KMS-11 (cell line): ENCODE data around the gene PHYHD1.

Source experiments
- H2AFZ ChIP-seq: fragments of 200-600 bp; sonication (generic); 2 replicates; pipeline ENCODE4 v1.6.1; 2016; ENCODE audit warnings: antibody characterized with exemption, mixed run types, low read depth
- H3K27ac ChIP-seq: fragments of 200-600 bp; sonication (generic); 2 replicates; pipeline ENCODE4 v1.6.1; 2016; ENCODE audit warnings: mild to moderate bottlenecking, mixed run types
- H3K27me3 ChIP-seq: fragments of 200-600 bp; sonication (generic); 2 replicates; pipeline ENCODE4 v1.6.1; 2017; ENCODE audit warnings: mild to moderate bottlenecking, low read depth, mixed run types, moderate library complexity; ENCODE audit not compliant: insufficient read depth
- H3K36me3 ChIP-seq: fragments of 200-600 bp; sonication (generic); 2 replicates; pipeline ENCODE4 v1.6.1; 2017; ENCODE audit warnings: mild to moderate bottlenecking, mixed run types; ENCODE audit not compliant: insufficient read depth
- H3K4me1 ChIP-seq: fragments of 200-600 bp; sonication (generic); 2 replicates; pipeline ENCODE4 v1.6.1; 2016; ENCODE audit warnings: mild to moderate bottlenecking, low read depth, mixed run types; ENCODE audit not compliant: poor library complexity, severe bottlenecking
- H3K4me2 ChIP-seq: fragments of 200-600 bp; sonication (generic); 2 replicates; pipeline ENCODE4 v1.7.0; 2016; ENCODE audit warnings: mild to moderate bottlenecking, mixed run types
- H3K4me3 ChIP-seq: fragments of 200-600 bp; sonication (generic); IDR thresholded peaks from 2 replicates; pipeline ENCODE4 v1.6.1; 2017; ENCODE audit warnings: low read depth, low read length, mixed read lengths; ENCODE audit not compliant: insufficient read depth
- H3K79me2 ChIP-seq: fragments of 200-600 bp; sonication (generic); 2 replicates; pipeline ENCODE4 v1.6.1; 2016; ENCODE audit warnings: low read depth, mixed run types; ENCODE audit not compliant: insufficient read depth
- H3K9ac ChIP-seq: fragments of 200-600 bp; sonication (generic); 2 replicates; pipeline ENCODE4 v1.6.1; 2016; ENCODE audit warnings: mild to moderate bottlenecking, mixed run types
- H4K20me1 ChIP-seq: fragments of 200-600 bp; sonication (generic); 2 replicates; pipeline ENCODE4 v1.6.1; 2016; ENCODE audit warnings: mild to moderate bottlenecking, mixed run types; ENCODE audit not compliant: insufficient read depth
- CTCF ChIP-seq: fragments of 200-600 bp; sonication (generic); conservative IDR thresholded peaks from 2 replicates; pipeline ENCODE4 v1.6.1; 2017; ENCODE audit warnings: low read depth, mild to moderate bottlenecking, antibody characterized with exemption, low read length, moderate library complexity, mixed read lengths

Gene PHYHD1

GRCh38 chr9:128987805-128988204, 67.0 kb downstream of the PHYHD1 start:
- H3K4me2 ChIP-seq, result no peak overlapping the region
- no peak overlapping the region for H3K4me3 ChIP-seq
- H3K79me2 ChIP-seq, result no peaks in the 10 kb centered on the region
- H2AFZ ChIP-seq, result no peak overlapping the region
- no peak overlapping the region for H3K9ac ChIP-seq
- no peaks in the 10 kb centered on the region for H3K27me3 ChIP-seq
- no peak overlapping the region for H3K27ac ChIP-seq
- no peak for TF ChIP-seq CTCF
- no peaks in the 10 kb centered on the region for H4K20me1 ChIP-seq
- no peaks in the 10 kb centered on the region for H3K4me1 ChIP-seq
- H3K36me3 ChIP-seq, result peaks cover 11% of the 10 kb centered on the region; the same call in 1 of the 2 replicates
